Hypothalamus (tissue), 51 donors: ENCODE results near the gene LRRN4CL.
"Not testable (repeated sequence)": the region's sequence is repeated elsewhere in the genome, so short reads cannot be mapped to it uniquely, and the experiment has no call there.

ENCODE experiments used
- DNase-seq, 51 donors: peaks; one replicate each; lab custom pipeline; 2025; lab: John Stamatoyannopoulos, UW

Gene LRRN4CL

DNA sequence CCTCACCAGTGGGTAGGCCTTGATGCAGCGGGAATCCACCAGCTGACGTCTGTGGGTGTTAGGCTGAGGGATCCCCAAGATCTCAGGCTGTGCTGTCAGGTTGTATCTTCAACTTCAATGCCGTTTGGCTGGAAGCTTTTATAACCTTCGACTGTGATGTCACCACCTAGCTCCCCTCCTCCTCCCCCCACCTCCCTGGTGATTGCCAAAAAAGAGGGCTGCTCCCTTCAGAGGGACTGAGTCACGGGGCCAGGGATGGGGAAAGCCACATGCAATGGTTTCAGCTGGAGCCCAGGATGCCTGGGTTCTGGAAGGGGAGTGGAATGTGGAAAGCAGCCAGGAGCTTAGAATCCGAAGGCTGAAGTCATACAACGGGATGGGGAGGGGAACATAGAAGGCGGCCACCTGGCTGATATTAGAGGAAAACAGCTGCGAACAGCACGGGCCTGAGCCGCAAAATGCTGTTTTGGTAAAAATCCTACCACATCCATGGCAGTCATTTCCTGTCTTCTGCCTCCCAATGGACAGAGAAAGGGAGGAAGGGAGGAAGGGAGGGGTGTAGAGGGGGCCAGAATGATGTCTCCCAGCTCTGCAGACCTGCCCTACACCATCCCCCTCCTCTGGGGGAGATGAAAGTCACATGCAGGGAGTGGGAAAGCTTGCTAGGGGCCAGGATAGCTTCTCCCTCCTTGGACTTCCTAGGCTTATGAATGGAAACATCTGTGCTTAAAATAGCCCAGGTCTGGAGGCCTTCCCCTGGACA, at the start of gene LRRN4CL:
TSS of gene LRRN4CL (minus strand) at position 110 of the 763 bp plus-strand sequence. CDS start 1,022 bp downstream, outside the sequence.
- DNase-seq: peak in 9 of 51 donors; percentile 3 to 42 (median 12)

DNA sequence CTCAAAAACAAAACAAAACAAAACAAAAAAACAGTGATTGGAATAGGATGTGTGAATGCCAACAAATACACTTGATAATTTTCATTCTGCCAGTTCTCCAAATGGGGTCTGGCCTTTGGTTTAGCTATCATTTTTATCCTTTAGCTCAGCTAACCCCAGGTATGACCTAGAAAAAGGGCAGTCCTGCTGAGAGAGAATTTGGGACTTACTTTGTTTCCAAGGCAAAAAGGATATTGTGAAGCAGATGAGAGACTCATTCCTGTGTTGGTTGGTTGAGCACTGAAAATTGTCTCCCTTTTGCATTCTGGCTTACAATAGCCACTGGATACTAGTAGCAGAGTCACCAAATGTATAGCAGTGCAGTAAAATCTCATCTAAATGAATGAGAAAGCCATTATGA, 47.9 kb upstream of the LRRN4CL start:
- DNase-seq: no peak

DNA sequence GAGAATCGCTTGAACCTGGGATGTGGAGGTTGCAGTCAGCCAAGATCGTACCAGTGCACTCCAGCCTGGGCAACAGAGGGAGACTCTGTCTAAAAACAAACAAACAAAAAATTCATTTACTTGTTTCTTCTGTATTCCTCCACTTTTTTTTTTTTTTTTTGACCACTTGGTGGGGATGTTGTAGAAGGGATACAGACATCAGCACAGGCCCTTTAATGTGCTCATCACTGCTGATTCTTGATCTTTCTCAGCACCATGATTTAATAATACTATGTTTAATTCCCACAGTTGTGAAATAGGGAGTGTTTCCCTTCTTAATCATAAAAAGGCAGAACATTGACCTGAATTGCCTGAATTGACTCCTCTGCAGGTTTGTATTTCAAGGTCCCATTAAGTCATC, 43.5 kb upstream of the LRRN4CL start:
- no peak for DNase-seq

DNA sequence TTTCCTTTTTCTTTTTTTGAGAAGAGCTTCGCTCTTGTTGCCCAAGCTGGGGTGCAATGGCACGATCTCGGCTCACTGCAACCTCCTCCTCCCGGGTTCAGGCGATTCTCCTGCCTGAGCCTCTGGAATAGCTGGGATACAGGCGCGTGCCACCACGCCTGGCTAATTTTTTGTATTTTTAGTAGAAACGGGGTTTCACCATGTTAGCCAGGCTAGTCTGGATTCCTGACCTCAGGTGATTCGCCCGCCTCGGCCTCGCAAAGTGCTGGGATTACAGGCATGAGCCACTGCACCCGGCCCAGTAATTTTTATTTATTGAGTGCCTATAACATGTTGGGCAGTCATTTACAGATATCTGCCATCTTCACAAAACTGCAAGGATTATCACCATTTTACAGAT, 40.7 kb upstream of the LRRN4CL start:
- not testable (repeated sequence) for DNase-seq

DNA sequence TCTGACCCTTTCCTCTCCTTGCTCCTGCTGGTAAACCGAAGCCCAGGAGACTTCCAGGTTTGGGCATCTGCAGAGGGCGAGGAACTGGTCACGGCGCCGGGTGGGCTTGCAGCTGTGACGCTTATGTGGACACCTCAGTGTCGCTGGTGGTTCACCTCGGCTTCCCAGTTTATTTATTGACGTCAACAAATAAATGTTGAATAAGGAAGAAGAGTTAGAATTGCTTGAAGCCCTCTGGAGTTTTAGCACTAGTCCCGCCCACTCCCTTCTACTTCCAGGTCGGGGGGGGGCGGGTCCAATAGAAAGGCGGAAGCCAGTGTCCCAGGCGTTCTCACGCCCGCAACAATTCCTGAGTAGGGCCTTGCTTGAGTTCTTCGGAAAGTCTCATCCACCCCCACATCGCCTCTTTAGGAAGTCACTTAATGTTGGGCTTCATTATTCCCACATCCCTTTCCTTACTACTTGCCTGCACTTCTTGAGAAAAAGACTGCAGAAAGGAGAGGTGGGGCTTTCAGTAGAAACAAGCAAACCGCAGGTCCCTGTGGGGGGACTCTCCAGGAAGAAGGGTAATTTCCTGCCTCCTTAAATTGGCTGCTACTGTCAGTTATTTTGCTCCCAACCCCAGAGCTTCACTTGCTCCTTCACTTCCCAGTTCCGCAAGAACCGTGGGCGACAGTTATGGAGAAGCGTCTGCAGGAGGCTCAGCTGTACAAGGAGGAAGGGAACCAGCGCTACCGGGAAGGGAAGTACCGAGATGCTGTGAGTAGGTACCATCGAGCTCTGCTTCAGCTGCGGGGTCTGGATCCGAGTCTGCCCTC, 39.0 kb upstream of the LRRN4CL start, which contains the start of gene TTC9C:
TSS of gene TTC9C (plus strand) at position 316 of the 818 bp plus-strand sequence. CDS start at position 679, 363 bp downstream.
- DNase-seq: peak; percentile 35 to 93 (median 79)

DNA sequence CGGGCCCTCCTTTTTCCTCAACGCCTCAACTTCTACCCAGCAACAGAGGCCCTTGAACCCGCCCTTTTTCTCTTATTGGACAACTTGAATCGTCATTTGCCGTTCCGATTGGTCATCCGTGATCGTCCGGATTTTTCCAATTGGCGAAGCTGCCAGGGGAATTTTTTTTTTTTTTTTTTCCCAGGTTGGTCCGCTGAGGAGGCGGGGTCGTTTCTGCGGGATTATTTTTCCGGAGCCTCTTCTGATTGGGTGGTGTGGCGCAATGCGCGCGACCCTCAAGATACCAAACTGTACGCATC, 38.5 kb upstream of the LRRN4CL start:
- DNase-seq: peak in 50 of 51 donors; percentile 53 to 99 (median 82)

DNA sequence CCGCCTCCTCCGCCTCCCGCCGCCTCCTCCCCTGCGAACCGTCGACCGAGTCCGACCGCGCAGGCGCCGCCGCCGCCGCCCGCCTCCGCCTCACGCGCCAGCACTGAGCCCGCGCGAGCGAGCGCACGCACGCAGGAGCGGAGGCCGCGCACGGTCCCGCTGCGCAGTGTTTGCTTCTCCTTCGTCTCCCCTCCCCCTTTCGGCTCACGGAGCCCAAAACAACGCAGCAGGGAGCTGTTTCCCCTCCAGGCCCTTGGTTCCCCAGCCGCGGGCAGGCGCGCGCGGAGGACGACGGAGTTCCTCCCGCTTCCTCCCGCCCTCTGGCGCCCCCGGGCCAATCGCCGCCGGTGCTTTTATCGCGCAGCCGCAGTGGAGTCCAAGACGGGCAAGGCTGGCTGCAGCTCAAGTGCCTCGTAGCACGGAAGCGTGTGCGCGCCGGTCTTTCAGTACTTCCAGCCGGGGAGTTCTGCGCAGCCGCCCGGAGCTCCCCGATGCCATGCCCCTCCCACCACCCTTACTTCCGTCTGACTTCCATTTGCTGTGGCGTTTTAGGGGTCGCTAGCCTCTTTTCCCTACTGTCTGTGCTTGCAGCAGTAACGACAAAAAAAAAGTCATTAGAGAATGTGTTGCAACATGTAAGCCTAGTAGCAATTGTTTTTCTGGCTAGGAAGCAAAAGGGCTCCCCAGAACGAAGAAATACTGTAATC, 38.0 kb upstream of the LRRN4CL start, which contains the start of gene HNRNPUL2:
TSS of gene HNRNPUL2 (minus strand) at position 293 of the 707 bp plus-strand sequence. CDS start 301 bp downstream, outside the sequence.
- DNase-seq: peak; percentile 89 to 99 (median 96)

DNA sequence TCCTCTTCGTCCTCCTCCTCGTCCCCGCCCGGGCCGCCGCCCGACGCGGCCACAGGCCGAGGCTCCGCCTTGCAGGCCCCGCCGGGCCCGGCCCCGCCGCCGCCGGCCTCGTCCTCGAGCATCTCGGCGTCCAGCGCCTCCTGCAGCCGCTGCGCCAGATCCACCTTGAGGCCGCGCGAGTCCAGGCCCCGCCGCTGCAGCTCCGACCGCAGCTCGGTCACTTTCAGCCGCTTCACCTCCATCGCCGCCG, 37.5 kb upstream of the LRRN4CL start:
- DNase-seq: peak in 2 of 51 donors; percentile 44 to 51

DNA sequence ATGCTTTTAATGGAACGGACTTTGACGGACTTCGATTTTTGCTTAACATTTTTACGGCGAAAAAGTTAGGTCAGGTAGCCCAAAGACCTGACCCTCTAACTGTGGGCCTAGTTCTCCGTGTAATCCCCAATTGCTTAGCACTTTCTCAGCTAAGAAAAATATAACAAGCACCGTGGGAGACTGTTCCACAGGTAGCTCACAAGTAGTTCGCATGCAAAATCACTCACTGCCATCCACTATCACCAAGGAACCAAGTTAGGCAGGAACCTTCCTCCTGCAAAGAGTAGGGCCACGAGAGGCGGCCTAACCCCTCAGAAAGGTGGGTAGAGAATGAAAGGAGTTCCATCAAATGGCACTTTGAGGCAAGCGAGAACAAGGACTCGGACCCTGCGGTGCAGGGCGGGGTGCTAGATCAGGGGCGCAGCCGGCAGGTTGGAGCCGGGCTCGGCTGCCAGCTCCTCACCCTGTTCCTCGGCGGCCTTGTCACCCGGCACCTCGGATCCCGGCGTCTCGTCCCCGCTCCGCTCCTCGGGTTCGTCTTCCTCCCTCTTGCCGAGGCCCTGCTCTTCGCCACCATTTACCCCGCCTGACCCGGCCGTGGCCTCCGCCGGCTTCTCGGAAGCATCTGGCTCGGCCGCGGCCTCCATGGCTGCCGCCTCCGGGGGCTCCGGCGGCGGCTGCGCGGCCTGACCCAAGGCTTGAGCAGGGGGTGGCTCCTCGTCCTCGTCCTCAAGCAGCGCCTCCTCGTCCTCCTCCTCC, 37.0 kb upstream of the LRRN4CL start:
- peak in 2 of 51 donors; percentile 36 to 54 for DNase-seq

DNA sequence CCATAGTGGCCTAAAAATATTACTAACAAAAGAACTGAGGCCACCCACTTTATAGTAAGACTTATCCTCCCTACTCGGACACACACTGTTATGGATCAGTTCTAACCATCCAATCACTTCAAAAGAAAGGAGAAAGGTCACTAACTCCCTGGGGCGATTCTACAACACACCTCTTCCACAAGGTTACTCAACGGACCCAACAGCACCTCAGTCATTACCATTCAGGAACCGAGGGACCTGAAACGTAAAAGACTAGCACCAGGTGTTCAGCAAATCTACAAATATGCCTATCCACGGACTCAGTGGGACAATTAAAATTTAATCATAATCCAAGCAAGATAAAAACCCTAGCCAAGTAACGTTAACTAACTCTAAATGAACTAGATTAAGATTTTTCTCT, 36.3 kb upstream of the LRRN4CL start:
- DNase-seq: no peak

DNA sequence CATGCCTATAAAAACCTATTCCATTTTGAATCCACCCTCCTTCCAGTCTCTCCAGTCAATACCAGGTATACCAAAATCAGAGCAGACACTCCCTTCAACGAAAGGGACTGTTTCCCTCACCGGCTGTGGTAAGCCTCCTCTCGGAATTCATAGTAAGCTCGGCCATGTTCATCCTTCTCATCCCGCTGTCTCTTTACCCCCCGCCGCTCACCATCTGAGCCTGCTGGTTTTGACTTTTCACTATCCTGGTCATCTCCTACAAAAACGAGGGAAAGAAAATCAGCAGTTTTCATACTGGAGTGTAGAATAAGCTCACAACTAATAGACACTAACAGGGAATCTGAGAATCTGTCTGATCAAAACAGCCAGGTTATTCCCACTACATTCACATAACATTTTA, 34.8 kb upstream of the LRRN4CL start:
- no peak for DNase-seq

DNA sequence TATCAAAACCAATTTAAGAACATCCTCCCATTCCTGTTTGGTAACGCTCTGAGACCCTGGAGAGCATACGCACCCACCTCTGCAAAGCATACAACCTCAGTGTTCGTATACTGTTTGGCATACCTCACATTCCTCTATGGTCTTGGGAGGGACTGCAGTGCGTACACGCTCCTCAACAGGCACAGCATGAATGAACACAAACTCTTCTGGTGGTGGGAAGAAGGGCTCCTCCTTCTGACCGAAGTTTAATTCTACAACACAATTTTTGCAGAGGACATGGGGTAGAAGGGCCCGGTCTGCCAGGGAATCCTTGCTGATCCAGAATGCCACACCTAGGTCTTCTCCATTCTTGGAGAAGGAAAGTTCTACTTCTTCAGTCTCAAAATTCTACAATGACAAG, 32.7 kb upstream of the LRRN4CL start:
- DNase-seq: no peak

DNA sequence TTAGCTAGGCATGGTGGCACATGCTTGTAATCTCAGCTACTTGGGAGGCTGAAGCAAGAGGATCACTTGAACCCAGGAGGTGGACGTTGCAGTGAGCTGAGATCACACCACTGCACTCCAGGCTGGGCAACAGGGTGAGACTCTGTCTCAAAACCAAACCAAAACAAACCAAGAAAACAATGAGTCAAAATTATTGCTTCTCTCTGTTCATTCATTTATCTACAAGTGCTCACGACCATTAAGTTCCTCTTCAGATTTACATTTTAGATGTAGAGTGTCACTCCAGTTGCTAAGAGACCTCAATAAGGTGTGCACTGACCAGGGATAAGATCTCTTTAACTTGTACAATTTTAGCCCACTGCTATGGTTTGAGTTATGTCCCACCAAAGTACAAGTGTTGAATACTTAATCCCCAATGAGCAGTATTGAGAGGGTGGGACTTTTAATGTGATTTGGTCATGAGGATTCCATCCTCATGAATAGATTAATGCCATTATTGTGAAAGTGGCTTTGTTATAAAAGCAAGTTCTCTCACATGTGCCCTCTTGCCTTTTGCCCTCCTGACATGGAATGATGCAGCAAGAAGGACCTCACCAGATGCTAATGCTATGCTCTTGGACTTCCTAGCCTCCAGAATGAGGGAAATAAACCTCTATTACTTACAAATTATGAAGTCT, 30.1 kb upstream of the LRRN4CL start:
- no peak for DNase-seq

DNA sequence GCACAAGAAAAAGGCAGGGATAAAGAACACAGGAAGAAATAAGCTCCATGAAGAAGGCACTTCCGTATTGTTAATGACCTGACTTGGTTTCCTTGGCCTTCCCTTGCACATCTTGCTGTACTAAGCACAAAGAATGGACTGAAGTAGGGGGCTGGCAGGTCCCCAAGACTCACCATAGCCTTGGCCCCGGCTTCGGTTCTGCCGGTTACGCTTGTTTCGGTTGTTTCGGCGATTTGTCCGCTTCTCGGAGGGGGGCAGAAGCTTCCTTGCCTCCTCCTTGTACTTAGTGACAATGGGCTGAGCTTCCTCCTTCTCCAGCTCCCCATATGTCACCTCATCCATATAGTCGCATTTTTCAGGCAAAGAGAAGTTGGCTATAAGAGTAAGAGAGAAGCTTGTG, 27.5 kb upstream of the LRRN4CL start:
- DNase-seq: peak in 6 of 51 donors; percentile 2 to 17 (median 9)

DNA sequence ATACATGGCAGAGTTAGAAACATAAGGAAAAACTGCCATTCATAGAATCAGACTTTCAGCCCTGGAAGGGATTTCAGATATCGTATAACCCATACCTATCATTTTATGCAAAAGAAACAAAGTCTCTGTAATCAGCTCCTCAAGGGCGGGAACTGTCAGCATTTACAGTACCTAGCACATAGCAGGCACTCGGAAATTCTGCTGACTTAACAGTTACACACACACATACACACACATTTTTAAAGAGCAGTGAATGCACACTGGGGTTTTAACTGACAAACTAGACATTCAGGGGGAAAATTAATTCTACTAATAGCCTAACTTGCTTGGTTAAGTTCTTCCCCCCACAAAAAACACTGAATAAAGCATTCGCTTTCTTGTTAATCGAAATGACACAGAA, 26.9 kb upstream of the LRRN4CL start:
- DNase-seq: no peak

DNA sequence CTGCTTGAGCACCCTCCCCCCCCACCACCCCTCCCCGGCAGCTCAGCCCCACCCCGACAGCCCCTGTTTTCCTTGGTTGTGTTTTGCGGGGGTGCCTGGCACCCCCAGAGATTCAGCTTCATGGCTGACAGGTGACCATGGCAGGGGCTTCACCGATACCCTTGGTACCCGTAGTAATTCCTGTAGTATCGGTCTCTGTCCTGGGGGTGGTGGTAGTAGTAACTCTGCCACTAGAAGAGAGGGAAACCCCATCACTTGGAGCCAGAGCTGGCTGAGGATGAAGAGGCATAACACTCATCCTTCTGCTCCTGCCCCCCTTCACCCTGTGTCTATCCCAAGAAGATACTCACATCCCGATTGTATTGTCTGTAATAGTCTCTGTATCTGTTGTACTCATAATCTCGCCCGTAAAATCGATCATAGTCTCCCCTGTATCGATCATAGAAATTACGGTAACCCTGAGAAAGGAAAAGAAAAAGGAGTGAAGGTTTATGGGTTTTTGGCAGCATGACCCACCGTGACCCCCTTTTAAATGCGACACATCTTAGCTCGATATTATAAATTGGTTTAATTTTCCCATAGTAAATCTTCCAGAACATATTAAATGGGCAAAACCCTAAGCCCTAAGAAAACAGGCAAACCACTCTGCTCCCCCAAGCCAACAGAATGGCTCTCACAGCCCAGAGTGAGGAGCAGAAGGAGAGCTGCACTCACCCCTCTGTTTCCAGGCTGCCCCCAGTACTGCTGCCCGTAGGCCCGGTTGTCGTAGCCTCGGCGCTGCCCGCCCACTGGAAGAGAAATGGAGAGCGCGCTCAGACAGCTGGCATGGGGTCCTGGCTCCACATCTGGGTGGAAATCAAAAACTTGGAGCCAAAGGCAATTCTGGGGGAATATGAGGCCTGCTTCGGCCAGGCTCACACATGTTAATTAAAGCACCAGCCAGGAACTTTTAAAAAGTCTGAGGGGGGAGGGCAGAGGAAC, 26.1 kb upstream of the LRRN4CL start:
- no peak for DNase-seq

DNA sequence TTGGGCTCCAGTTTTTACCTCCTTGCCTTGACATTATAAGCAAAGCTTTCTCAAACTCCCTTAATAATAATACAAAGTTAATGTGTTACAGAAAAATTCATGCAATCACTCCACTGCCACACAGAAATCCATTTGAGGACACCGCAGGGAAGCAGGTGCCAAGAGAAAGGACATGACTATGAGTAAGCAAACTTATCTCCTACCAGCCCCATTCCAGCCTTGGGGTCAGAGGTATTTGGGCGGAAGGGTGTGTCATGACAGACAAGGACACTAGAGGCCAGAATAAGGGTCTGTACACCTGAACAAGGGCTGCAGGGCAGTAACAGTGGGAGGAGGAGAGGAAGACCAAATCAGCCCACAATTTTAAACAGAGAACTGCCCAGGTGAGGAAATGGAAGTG, 24.0 kb upstream of the LRRN4CL start:
- no peak for DNase-seq

DNA sequence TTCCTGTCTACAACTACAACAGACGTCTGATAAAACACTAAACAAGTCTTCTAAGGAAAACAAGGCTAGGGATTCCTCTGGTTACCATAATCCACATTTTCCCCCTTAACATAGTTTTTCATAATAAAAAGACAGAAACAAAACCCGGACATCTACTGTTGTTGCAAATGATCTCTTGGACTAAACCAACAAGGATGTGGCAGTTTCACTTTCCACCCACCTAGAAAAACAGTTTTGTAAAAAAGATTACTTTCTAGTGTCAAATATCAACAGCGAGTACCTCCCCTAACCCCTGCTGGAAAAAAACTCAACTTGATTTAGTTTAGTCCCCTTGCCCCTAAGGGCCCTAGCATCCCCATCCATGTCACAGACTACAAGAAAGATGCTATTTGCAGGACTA, 23.5 kb upstream of the LRRN4CL start:
- DNase-seq: no peak

DNA sequence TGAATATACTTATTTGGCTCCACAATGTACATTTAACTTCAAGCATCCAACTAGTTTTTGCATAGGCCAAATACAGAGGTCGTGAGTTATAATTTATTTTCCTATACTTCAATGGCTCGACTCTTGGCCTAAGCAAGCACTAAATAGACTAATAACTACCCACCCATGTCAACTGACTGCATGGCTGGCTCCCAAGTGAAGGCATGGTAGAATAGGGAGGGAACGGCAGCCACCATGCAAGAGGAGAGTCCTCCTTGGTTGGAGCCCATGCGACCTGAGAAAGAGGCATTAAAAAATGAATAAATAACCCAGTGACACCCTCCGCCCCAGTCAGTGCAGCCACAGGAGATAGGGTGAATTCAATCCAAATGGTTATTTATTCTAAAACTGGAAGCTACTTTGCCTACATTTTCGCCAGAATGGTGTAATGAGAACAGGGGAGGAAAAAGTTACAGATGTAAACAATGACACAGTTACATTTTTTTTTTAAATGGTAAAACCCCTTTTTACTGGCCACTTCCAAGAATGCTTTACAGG, 23.0 kb upstream of the LRRN4CL start:
- no peak for DNase-seq
